Upper lobe of left lung (tissue), 6 donors: ENCODE measurements around the gene SLC25A29. TPM values are rescaled to one million over a fixed set of nuclear protein-coding genes. Genes with fewer than 3 reads are reported as not detected.
"Not testable (repeated sequence)": the region's sequence is repeated elsewhere in the genome, so short reads cannot be mapped to it uniquely, and the experiment has no call there.

Source experiments
- ATAC-seq, 2 donors: fragments of 200-7000 bp; cut with Tn5 transposase; one replicate each; pipeline ENCODE4 v1.9.1; 2022; ENCODE audit warnings: mild to moderate bottlenecking in 2 of 2, moderate library complexity in 2 of 2; ENCODE audit not compliant: low FRiP score in 2 of 2
- DNase-seq, 2 donors: peaks; one replicate each; pipeline ENCODE4 v3.0.0-alpha.2; 2019 to 2020
- H3K27ac ChIP-seq, 4 donors: fragments of 200-600 bp; sonication (generic); one replicate each; pipeline ENCODE4 v1.5.1; 2016 to 2019
- H3K27me3 ChIP-seq, 4 donors: fragments of 200-600 bp; sonication (generic); one replicate each; pipeline ENCODE4 v1.5.1; 2017 to 2019
- H3K36me3 ChIP-seq, 4 donors: fragments of 200-600 bp; sonication (generic); one replicate each; pipeline ENCODE4 v1.5.1; 2016 to 2019
- H3K4me1 ChIP-seq, 4 donors: fragments of 200-600 bp; sonication (generic); one replicate each; pipeline ENCODE4 v1.5.1; 2018 to 2019
- H3K4me3 ChIP-seq, 4 donors: fragments of 200-600 bp; sonication (generic); one replicate each; pipeline ENCODE4 v1.5.1; 2017 to 2019; ENCODE audit warnings: mild to moderate bottlenecking in 2 of 4, moderate library complexity in 1 of 4
- H3K9me3 ChIP-seq, 4 donors: fragments of 200-600 bp; sonication (generic); one replicate each; pipeline ENCODE4 v1.5.1; 2018 to 2019
- EP300 ChIP-seq, 4 donors: sonication (generic); formaldehyde crosslinking; IDR thresholded peaks; one replicate each; pipeline ENCODE4 v1.5.1; 2017; ENCODE audit warnings: antibody characterized with exemption in 4 of 4, control low read depth in 2 of 4
- POLR2A ChIP-seq, 4 donors: fragments of 450-650 bp; IDR thresholded peaks; one replicate each; pipeline ENCODE4 v1.5.1; 2016 to 2017; ENCODE audit warnings: antibody characterized with exemption in 4 of 4, mild to moderate bottlenecking in 2 of 4
- POLR2AphosphoS5 ChIP-seq, 2 donors: sonication (generic); formaldehyde crosslinking; IDR thresholded peaks; one replicate each; pipeline ENCODE4 v1.5.1; 2017; ENCODE audit warnings: antibody characterized with exemption in 2 of 2
- WGBS, 2 donors: methylation state at CpG; one replicate each; pipeline ENCODE4 v1.1.5; 2017 to 2018; 5-methylcytosine and 5-hydroxymethylcytosine counted together
- total RNA-seq, 6 donors: library from RNA; depleted of rRNA in 4 of 6; stranded (reverse); fragments of >200 nt in 4 of 6; gene quantifications; one replicate each; pipeline versions ENCODE4 v1.1.0 to v1.2.1, GENCODE V29; 2016 to 2021
- TF ChIP-seq, protein P1 (sequence below), 6 experiments: fragments of 450-650 bp in 4 of 6; fragments of 200-600 bp in 2 of 6; sonication (generic) in 2 of 6; IDR thresholded peaks; one replicate each; pipeline ENCODE4 v1.5.1; 2016 to 2019; ENCODE audit warnings: antibody characterized with exemption in 6 of 6
- donor health status: DM: no; HTN: no; CAD: no; lungs with moderate emphysema.
- donor health status: DM: no; HTN: yes; CAD: no; lungs with severe emphysema.

The SLC25A29 gene
- total RNA-seq, 6 donors from 2014 or later: 81.5 to 275 (median 96.6) TPM

DNA sequence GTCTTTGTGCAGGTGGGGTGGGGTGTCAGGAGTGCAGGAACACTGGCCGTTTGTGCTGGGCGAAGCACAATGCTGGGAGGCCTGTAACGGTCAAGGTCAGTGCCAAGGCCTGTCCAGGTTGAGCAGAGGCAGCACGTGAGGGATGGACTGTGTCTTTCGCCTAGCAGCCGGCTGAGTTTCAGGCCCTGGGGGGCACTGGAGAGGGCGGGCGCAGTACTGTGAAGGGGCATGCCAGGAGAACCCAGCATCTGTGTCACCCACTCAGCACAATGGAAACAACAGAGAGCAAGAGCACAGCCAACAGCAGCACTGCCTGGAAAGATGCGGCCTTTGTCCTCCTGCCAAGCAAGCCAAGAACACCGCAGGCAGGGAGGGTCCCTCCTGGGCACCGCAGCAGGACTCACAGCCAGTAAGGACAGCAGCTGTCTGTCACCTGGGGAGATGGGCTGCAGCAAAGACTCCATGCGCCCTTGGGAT, 42.0 kb upstream of the SLC25A29 start:
- ATAC-seq (no peak), DNase-seq (no peak)
- 93 to 97% methylated on average over 8 to 12 of the region's 12 CpGs for WGBS, 2 donors
- no peak overlapping the region for H3K4me3 ChIP-seq
- H3K9me3 ChIP-seq: no peaks in the 10 kb centered on the region
- peaks cover 6 to 86% (median 72%) of the 10 kb centered on the region in 4 donors for H3K36me3 ChIP-seq
- H3K27ac ChIP-seq: no peak overlapping the region
- H3K4me1 ChIP-seq: no peaks in the 10 kb centered on the region
- no peaks in the 10 kb centered on the region for H3K27me3 ChIP-seq
- TF ChIP-seq EP300 (IDR thresholded peaks at IDR 0.05) (no peak), POLR2AphosphoS5 (IDR thresholded peaks at IDR 0.05) (no peak), POLR2A (IDR thresholded peaks at IDR 0.05) (no peak)
- TF ChIP-seq, protein P1, sequence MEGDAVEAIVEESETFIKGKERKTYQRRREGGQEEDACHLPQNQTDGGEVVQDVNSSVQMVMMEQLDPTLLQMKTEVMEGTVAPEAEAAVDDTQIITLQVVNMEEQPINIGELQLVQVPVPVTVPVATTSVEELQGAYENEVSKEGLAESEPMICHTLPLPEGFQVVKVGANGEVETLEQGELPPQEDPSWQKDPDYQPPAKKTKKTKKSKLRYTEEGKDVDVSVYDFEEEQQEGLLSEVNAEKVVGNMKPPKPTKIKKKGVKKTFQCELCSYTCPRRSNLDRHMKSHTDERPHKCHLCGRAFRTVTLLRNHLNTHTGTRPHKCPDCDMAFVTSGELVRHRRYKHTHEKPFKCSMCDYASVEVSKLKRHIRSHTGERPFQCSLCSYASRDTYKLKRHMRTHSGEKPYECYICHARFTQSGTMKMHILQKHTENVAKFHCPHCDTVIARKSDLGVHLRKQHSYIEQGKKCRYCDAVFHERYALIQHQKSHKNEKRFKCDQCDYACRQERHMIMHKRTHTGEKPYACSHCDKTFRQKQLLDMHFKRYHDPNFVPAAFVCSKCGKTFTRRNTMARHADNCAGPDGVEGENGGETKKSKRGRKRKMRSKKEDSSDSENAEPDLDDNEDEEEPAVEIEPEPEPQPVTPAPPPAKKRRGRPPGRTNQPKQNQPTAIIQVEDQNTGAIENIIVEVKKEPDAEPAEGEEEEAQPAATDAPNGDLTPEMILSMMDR (IDR thresholded peaks at IDR 0.05): no peak

DNA sequence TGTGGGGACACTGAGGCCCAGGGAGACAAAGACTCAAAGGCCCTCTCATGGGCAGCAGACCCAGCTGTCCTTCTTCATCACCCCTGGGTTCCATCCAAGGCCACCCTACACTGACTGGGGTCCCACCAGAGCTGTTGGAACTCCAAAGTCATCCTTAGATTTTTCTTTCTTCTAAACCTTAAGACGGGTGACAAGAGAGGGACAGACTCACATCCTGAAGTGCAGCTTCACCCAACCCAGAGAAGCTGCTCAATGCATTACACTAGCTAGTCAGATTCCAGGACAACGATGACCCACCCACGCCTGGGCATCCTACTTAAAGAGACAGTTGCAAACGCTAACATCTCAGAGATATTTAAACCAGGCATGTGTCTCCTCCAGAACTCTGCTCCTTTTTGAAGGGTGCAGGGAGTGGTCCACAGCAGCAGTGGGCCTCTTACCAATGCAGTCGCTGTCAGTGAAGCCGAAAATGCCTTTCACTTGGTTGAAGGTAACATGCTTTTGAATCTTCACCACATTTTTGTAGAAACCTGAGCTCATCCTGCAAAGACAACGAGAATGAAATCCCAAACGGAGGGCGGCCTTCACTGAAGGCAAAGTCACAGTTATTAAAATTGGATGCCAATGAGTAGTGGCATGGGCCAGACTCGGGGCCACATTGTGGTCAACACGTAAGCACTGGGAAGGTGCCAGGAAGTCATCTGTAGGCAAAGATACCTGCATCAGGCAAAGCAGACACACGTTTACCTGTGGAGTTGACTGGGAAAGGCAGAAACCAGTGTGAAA, 40.3 kb upstream of the SLC25A29 start:
- Histone ChIP-seq H3K9me3 (no peaks in the 10 kb centered on the region), H3K4me1 (peaks cover 10 to 15% (median 12%) of the 10 kb centered on the region in 4 donors), H3K27ac (no peak overlapping the region), H3K4me3 (no peak overlapping the region), H3K36me3 (peaks cover 4 to 86% (median 69%) of the 10 kb centered on the region in 4 donors), H3K27me3 (no peaks in the 10 kb centered on the region)
- DNase-seq (peak in 1 of 2 donors; percentile 6), ATAC-seq (no peak)
- TF ChIP-seq POLR2AphosphoS5 (IDR thresholded peaks at IDR 0.05) (no peak), EP300 (IDR thresholded peaks at IDR 0.05) (no peak), POLR2A (IDR thresholded peaks at IDR 0.05) (no peak)
- TF ChIP-seq, protein P1 (IDR thresholded peaks at IDR 0.05): no peak
- WGBS, 2 donors: 93% methylated on average over 12 of the region's 12 CpGs

DNA sequence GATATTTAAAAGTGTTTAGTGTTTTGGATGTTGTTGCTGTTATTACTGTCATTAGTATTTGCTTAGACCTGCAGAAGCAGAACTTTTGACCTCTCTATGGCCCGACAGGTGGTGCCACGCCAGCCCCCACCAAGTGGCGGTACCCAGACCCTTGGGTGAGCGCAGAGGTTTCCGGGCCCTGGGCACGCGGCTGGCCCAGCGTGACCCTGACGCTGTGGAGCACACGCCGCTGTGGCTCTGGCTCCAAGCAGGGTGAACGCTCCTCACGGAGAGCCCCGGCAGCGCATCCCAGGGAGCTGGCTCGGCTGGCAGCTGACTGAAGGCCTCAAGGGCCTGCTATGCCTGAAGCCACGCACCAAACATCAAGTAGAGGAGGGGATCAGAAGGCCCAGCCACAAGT, 39.5 kb upstream of the SLC25A29 start:
- Histone ChIP-seq H3K27ac (no peak overlapping the region), H3K36me3 (peaks cover 4 to 82% (median 63%) of the 10 kb centered on the region in 4 donors), H3K4me3 (no peak overlapping the region), H3K4me1 (peaks cover 16 to 22% (median 19%) of the 10 kb centered on the region in 4 donors), H3K9me3 (no peaks in the 10 kb centered on the region), H3K27me3 (no peaks in the 10 kb centered on the region)
- DNase-seq (peak; percentile 18 to 70), ATAC-seq (no peak)
- TF ChIP-seq, protein P1 (IDR thresholded peaks at IDR 0.05): no peak
- TF ChIP-seq POLR2AphosphoS5 (IDR thresholded peaks at IDR 0.05): no peak
- TF ChIP-seq EP300 (IDR thresholded peaks at IDR 0.05): no peak
- no peak for TF ChIP-seq POLR2A (IDR thresholded peaks at IDR 0.05)
- 97 to 98% methylated on average over 4 to 17 of the region's 17 CpGs for WGBS, 2 donors

DNA sequence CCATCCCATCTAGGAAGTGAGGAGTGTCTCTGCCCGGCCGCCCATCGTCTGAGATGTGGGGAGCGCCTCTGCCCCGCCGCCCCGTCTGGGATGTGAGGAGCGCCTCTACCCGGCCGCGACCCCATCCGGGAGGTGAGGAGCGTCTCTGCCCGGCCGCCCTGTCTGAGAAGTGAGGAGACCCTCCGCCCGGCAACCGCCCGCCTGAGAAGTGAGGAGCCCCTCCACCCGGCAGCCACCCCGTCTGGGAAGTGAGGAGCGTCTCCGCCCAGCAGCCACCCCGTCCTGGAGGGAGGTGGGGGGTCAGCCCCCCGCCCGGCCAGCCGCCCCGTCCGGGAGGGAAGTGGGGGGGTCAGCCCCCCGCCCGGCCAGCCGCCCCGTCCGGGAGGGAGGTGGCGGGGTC, 38.4 kb upstream of the SLC25A29 start:
- WGBS, 2 donors: 89% methylated on average over 12 of the region's 35 CpGs; no CpG with 5 or more reads in 1 of the 2 donors
- not testable (repeated sequence) for H3K9me3 ChIP-seq, ATAC-seq, H3K27ac ChIP-seq, H3K27me3 ChIP-seq, H3K4me3 ChIP-seq
- DNase-seq: peak; percentile 8 to 72
- peaks cover 20 to 31% (median 24%) of the 10 kb centered on the region in 4 donors for H3K4me1 ChIP-seq
- H3K36me3 ChIP-seq: peaks cover 4 to 83% (median 62%) of the 10 kb centered on the region in 4 donors

DNA sequence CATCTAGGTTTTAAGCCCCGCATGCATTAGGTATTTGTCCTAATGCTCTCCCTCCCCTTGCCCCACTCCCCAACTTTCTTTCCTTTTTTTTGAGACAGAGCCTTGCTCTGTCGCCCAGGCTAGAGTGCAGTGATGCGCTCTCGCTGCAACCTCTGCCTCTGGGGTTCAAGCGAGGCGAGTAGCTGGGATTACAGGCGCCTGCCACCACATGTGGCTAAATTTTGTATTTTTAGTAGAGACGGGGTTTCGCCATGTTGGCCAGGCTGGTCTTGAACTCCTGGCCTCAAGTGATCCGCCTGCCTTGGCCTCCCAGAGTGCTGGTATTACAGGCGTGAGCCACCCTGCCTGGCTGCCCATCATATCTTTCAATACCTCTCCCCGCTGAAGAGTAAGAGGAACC, 36.6 kb upstream of the SLC25A29 start:
- ATAC-seq: not testable (repeated sequence)
- peak overlapping the region in 1 of 4 donors; percentile 19 for H3K27ac ChIP-seq

More for the DNA sequence above, 36.6 kb upstream of the SLC25A29 start:
- peak in 1 of 2 donors; percentile 8 for DNase-seq
- peaks cover 0 to 80% (median 55%) of the 10 kb centered on the region in 4 donors for H3K36me3 ChIP-seq
- not testable (repeated sequence) for H3K9me3 ChIP-seq, H3K27me3 ChIP-seq, H3K4me3 ChIP-seq
- H3K4me1 ChIP-seq: peaks cover 20 to 31% (median 24%) of the 10 kb centered on the region in 4 donors
- WGBS, 2 donors: 95 to 97% methylated on average over 12 of the region's 12 CpGs
